SU-DHL-6 (cell line): ENCODE measurements around the gene UCMA.
"Not testable (repeated sequence)": the region's sequence is repeated elsewhere in the genome, so short reads cannot be mapped to it uniquely, and the experiment has no call there.

ENCODE experiments used
- EZH2phosphoT487 ChIP-seq: fragments of 200-600 bp; sonication (generic), shearing (Covaris generic); conservative IDR thresholded peaks from 2 replicates; pipeline ENCODE4 v1.6.1; 2018; ENCODE audit warnings: mild to moderate bottlenecking, antibody characterized with exemption, low read length, moderate library complexity, mixed read lengths
- TF ChIP-seq, protein P1 (sequence below): fragments of 200-600 bp; sonication (generic); IDR thresholded peaks from one replicate; pipeline ENCODE4 v1.5.1; 2017; ENCODE audit warnings: antibody characterized with exemption, mild to moderate bottlenecking, low read length, moderate library complexity; ENCODE audit not compliant: insufficient read depth, poor library complexity, severe bottlenecking

DNA sequence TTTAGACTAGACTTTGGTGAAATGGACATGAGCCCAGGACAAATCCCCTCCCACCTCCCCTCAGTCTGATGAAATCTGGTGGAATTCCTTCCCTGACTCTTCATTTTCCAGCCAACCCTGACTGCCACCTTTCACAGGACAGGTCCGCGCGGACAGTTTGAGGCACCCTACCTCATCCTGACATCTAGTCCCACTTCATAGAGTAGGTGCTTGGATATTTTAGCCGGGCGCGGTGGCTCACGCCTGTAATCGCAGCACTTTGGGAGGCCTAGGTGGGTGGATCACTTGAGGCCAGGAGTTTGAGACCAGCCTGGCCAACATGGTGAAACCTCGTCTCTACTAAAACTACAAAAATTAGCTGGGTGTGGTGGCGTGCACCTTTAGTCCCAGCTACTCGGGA lies 42.0 kb upstream of the UCMA start:
- not testable (repeated sequence) for TF ChIP-seq EZH2phosphoT487
- TF ChIP-seq, protein P1, sequence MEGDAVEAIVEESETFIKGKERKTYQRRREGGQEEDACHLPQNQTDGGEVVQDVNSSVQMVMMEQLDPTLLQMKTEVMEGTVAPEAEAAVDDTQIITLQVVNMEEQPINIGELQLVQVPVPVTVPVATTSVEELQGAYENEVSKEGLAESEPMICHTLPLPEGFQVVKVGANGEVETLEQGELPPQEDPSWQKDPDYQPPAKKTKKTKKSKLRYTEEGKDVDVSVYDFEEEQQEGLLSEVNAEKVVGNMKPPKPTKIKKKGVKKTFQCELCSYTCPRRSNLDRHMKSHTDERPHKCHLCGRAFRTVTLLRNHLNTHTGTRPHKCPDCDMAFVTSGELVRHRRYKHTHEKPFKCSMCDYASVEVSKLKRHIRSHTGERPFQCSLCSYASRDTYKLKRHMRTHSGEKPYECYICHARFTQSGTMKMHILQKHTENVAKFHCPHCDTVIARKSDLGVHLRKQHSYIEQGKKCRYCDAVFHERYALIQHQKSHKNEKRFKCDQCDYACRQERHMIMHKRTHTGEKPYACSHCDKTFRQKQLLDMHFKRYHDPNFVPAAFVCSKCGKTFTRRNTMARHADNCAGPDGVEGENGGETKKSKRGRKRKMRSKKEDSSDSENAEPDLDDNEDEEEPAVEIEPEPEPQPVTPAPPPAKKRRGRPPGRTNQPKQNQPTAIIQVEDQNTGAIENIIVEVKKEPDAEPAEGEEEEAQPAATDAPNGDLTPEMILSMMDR, result not testable (repeated sequence)
